Heart right ventricle (tissue), 16 donors: ENCODE data around the gene MTMR10. TPM values are rescaled to one million over a fixed set of nuclear protein-coding genes. Genes with fewer than 3 reads are reported as not detected.

Source experiments
- ATAC-seq, 8 donors: fragments of 200-7000 bp; cut with Tn5 transposase; one replicate each; pipeline ENCODE4 v1.9.1; 2020; ENCODE audit warnings: mild to moderate bottlenecking in 8 of 8, moderate library complexity in 8 of 8, moderate number of reproducible peaks in 1 of 8
- DNase-seq, 2 donors: peaks; one replicate each; pipeline ENCODE4 v3.0.0-alpha.2; 2020
- H3K27ac ChIP-seq, 10 donors: fragments of 200-600 bp; sonication (generic) in 2 of 10; one replicate each; pipeline versions ENCODE4 v1.5.0 to v1.8.0; 2020 to 2022; ENCODE audit warnings: mild to moderate bottlenecking in 3 of 10
- H3K27me3 ChIP-seq, 7 donors: fragments of 200-600 bp; one replicate each; pipeline ENCODE4 v1.8.0; 2021 to 2022; ENCODE audit warnings: mild to moderate bottlenecking in 2 of 7
- H3K36me3 ChIP-seq, 9 donors: fragments of 200-600 bp; sonication (generic) in 1 of 9; one replicate each; pipeline versions ENCODE4 v1.5.0 to v1.8.0; 2020 to 2022; ENCODE audit warnings: mild to moderate bottlenecking in 2 of 9
- H3K4me1 ChIP-seq, 9 donors: fragments of 200-600 bp; sonication (generic) in 1 of 9; one replicate each; pipeline versions ENCODE4 v1.5.0 to v1.8.0; 2020 to 2022; ENCODE audit warnings: mild to moderate bottlenecking in 4 of 9
- H3K4me3 ChIP-seq, 10 donors: fragments of 200-600 bp; sonication (generic) in 2 of 10; one replicate each; pipeline versions ENCODE4 v1.5.0 to v1.8.0; 2020 to 2022; ENCODE audit warnings: mild to moderate bottlenecking in 7 of 10, moderate library complexity in 2 of 10
- H3K9me3 ChIP-seq, 11 donors: fragments of 200-600 bp in 10 of 11; sonication (generic) in 2 of 11; one replicate each; pipeline versions ENCODE4 v1.5.0 to v1.8.0; 2013 to 2022; ENCODE audit warnings: mild to moderate bottlenecking in 2 of 11, control low read depth in 1 of 11, moderate library complexity in 1 of 11
- WGBS, 2 donors: extraction: QIAGEN DNeasy Blood & Tissue Kit; methylation state at CpG; one replicate each; pipeline ENCODE4 v1.1.7; 2013; ENCODE audit warnings: inconsistent platforms in 1 of 2; 5-methylcytosine and 5-hydroxymethylcytosine counted together
- intact Hi-C, 10 donors: fragments of 100-400 bp; cut with DNase I; formaldehyde crosslinking; loops; one replicate each; pipeline versions ENCODE4 v1.11.1 to v1.14.2; 2022
- polyA plus RNA-seq, 2 donors: library from polyadenylated mRNA; stranded (reverse); fragments of 200-250 nt; gene quantifications; one replicate each; pipeline ENCODE4 v1.2.3, GENCODE V29; 2013
- total RNA-seq, 10 donors: library from RNA; stranded (reverse); fragmentation: NEBNext Ultra II Directional in 3 of 10; extraction: Animal tissue kit (Norgen Biotek cat#: 25700) in 3 of 10; gene quantifications; one replicate each; pipeline versions ENCODE4 v1.2.1 to v1.2.4, GENCODE V29; 2021 to 2023
- TF ChIP-seq, protein P1 (sequence below), 9 donors: fragments of 200-600 bp; sonication (generic) in 2 of 9; IDR thresholded peaks; one replicate each; pipeline versions ENCODE4 v1.5.0 to v1.8.0; 2021 to 2022; ENCODE audit warnings: antibody characterized with exemption in 9 of 9, mild to moderate bottlenecking in 5 of 9, moderate library complexity in 1 of 9
- donor health status: Arrhythmogenic right ventricular cardiomyopathy.
- donor health status: ischemic (EF 13 %, LVEDD 7.1; RV severe dilation, severe dysfunction).
- donor health status: healthy with polysubstance abuse.
- donor health status: DM: no; HTN: yes; CAD: no.
- donor health status: DM: no; HTN: no; CAD: no.
- donor health status: ischemic (EF 25% LVEDD 6.9; RV normal size, moderate dysfunction).
- donor health status: ischemic (EF 25% LVEDD 5.7; RV mildly dilated, moderate dysfunction).
- donor health status: healthy.
- donor health status: DM: yes; HTN: yes; CAD: no.
- donor health status: Ischemic cardiomyopathy.
- donor health status: ischemic (EF 35%, LVEDD 5.7; RV mildly dilated, moderate dysfunction).
- donor health status: nonischemic (EF 11% LVEDD 7.7; RV severe dilation, severe dysfunction).
- donor health status: DM: yes; HTN: yes; CAD: no.
- donor health status: PGD.
- donor health status: ischemic (EF 29% LVEDD 5.4; RV normal size, mild dysfunction).
- donor health status: nonischemic (EF 23%, LVEDD 6.1; RV moderate dilation, normal function).

The MTMR10 gene
- total and polyA plus RNA-seq, 12 donors: 9.4 to 50.1 (median 29.2) TPM

DNA sequence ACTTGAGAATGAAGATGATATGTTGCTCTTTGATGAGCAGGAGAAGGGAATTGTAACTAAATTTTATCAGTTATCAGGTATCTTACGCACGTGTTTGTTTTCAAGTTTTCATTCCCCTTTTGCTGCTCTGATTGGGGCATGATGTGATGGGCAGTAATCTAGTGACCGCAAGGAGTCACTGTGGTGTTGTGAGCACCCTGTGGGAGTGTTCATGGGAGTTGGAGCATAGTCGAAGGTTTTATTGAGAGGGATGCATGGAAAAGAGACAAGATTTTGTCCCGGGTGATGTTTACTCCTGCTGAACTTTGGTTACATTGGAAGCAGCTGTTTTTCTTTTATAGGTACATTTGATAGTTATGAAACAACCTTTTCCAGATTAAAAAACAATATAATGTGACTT is 85.6 kb downstream of the MTMR10 start:
- Histone ChIP-seq H3K4me3 (no peak overlapping the region), H3K36me3 (peaks cover 0 to 30% (median 22%) of the 10 kb centered on the region in 9 donors), H3K27ac (no peak overlapping the region), H3K9me3 (no peaks in the 10 kb centered on the region), H3K4me1 (peaks cover 0 to 36% (median 17%) of the 10 kb centered on the region in 9 donors), H3K27me3 (no peaks in the 10 kb centered on the region)
- TF ChIP-seq, protein P1, sequence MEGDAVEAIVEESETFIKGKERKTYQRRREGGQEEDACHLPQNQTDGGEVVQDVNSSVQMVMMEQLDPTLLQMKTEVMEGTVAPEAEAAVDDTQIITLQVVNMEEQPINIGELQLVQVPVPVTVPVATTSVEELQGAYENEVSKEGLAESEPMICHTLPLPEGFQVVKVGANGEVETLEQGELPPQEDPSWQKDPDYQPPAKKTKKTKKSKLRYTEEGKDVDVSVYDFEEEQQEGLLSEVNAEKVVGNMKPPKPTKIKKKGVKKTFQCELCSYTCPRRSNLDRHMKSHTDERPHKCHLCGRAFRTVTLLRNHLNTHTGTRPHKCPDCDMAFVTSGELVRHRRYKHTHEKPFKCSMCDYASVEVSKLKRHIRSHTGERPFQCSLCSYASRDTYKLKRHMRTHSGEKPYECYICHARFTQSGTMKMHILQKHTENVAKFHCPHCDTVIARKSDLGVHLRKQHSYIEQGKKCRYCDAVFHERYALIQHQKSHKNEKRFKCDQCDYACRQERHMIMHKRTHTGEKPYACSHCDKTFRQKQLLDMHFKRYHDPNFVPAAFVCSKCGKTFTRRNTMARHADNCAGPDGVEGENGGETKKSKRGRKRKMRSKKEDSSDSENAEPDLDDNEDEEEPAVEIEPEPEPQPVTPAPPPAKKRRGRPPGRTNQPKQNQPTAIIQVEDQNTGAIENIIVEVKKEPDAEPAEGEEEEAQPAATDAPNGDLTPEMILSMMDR (IDR thresholded peaks at IDR 0.05): peak in 5 of 9 donors; percentile 10 to 30 (median 21)
- ATAC-seq: no peak
- WGBS, 2 donors: 80 to 82% methylated on average over 5 of the region's 5 CpGs
- DNase-seq: no peak
- intact Hi-C loops: loop anchor here in 2 of 10 donors (10.0 kb wide), 1 partner anchor 219 kb away; no protein-coding TSS in a partner anchor

DNA sequence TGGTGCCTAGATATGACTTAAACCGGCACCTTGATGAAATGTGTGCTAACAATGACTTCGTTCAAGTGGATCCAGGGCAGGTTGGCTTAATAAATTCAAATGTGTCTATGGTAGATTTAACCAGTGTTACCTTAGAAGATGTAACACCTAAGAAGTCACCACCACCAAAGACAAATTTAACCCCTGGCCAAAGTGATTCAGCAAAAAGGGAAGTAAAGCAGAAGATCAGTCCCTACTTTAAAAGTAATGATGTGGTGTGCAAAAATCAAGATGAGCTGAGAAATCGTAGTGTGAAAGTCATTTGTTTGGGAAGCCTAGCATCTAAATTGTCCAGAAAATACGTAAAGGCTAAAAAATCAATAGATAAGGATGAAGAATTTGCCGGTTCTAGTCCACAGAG is 86.6 kb downstream of the MTMR10 start:
- DNase-seq (no peak), ATAC-seq (no peak)
- TF ChIP-seq, protein P1 (IDR thresholded peaks at IDR 0.05): no peak
- Histone ChIP-seq H3K4me1 (peaks cover 0 to 36% (median 17%) of the 10 kb centered on the region in 9 donors), H3K36me3 (peaks cover 0 to 20% (median 13%) of the 10 kb centered on the region in 9 donors), H3K4me3 (peak overlapping the region in 6 of 10 donors; percentile 76 to 88 (median 82)), H3K27ac (no peak overlapping the region), H3K9me3 (no peaks in the 10 kb centered on the region), H3K27me3 (no peaks in the 10 kb centered on the region)
- intact Hi-C loops: loop anchor here in 3 of 10 donors (5.0 to 10.0 kb wide), 2 partner anchors 82 to 220 kb away; no protein-coding TSS in a partner anchor
- 91 to 94% methylated on average over 5 of the region's 5 CpGs for WGBS, 2 donors

DNA sequence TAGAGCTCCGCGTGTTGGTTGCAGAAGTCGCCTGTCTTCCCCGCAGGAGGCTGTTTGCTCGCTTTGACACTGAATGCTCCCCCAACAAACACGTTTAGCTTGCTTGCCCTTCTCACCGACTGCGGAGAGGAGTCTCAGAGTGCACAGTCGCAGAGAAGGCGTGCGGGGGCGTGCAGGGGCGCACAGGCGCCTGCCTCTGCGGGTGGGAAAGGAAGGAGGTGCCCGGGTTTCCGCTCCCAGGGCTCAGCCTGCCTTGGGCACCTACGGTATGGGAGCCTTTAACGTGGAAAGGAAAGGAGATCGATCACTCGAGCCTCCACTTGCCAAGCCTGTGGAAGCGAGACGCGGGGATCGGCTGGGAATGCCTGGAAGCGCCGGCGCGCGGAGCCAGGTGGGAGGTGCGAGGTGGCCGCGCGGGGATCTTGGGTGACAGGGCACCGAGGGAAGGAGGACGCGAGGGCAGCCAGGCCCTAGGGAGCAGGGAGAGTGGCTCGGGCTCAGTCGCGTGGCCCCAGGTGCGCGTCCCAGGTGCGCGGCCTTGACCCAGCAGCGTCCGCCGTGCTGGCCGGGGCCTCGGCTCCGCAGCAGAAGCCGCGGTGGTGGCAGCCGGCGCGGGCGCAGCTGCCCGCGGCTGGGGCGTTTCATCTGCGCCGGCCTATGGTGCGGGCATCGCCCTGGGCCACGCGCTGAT is 87.8 kb downstream of the MTMR10 start, which contains the start of gene FAN1:
Gene FAN1, plus strand, starts transcription at position 419 of the 691 bp plus-strand sequence. CDS start 749 bp downstream, outside the sequence.
- WGBS, 2 donors: 0 to 1% methylated on average over 65 of the region's 65 CpGs
- H3K27me3 ChIP-seq: no peaks in the 10 kb centered on the region
- H3K9me3 ChIP-seq: no peaks in the 10 kb centered on the region
- DNase-seq (peak; percentile 88 to 90), ATAC-seq (peak; percentile 96 to 100 (median 98))
- peaks cover 0 to 9% (median 5%) of the 10 kb centered on the region in 9 donors for H3K36me3 ChIP-seq
- H3K27ac ChIP-seq: peak within 1 kb of the TSS in 9 of 10 donors; percentile 66 to 90 (median 84)
- intact Hi-C loops: loop anchor here in 3 of 10 donors (5.0 to 10.0 kb wide), 2 partner anchors 84 to 221 kb away; no protein-coding TSS in a partner anchor
- H3K4me1 ChIP-seq: peaks cover 0 to 36% (median 17%) of the 10 kb centered on the region in 9 donors
- TF ChIP-seq, protein P1 (IDR thresholded peaks at IDR 0.05): peak in 1 of 9 donors; percentile 12
- H3K4me3 ChIP-seq: peak within 1 kb of the TSS; percentile 50 to 89 (median 79)

DNA sequence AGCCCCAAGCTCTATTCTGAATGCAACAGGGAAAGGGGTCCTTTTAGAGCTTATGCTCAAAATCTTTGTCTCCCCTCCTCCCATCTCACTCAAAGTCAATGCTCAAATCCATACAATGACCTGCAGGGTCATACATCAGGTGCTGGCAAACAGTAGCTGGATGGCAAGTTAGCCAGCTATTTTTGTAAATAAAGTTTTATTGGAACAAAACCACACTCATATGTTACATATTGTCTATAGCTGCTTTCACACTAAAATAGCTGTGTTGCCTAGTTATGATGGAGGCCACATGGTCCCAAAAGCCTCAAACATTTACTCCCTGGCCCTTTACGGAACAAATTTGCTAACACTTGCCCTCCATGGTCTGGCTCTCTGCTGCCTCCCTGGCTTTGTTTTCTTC is 89.5 kb downstream of the MTMR10 start:
- intact Hi-C loops: loop anchor here in 3 of 10 donors (5.0 to 10.0 kb wide), 2 partner anchors 85 to 223 kb away; no protein-coding TSS in a partner anchor
- ATAC-seq (no peak), DNase-seq (no peak)
- no peaks in the 10 kb centered on the region for H3K36me3 ChIP-seq
- no peaks in the 10 kb centered on the region for H3K9me3 ChIP-seq
- H3K27me3 ChIP-seq: no peaks in the 10 kb centered on the region
- WGBS, 2 donors: 100% methylated on average over 1 of the region's 1 CpG
- H3K4me3 ChIP-seq: no peak overlapping the region
- H3K4me1 ChIP-seq: peaks cover 0 to 36% (median 17%) of the 10 kb centered on the region in 9 donors
- TF ChIP-seq, protein P1 (IDR thresholded peaks at IDR 0.05): no peak
- H3K27ac ChIP-seq: no peak overlapping the region
